Esophagus muscularis mucosa (tissue), 3 donors: Measurements from ENCODE around the gene CNGB1.

Source experiments
- POLR2A ChIP-seq: fragments of 450-650 bp; IDR thresholded peaks from one replicate; pipeline ENCODE4 v1.6.1; 2017; ENCODE audit warnings: antibody characterized with exemption, moderate library complexity, mild to moderate bottlenecking, low read depth
- POLR2AphosphoS5 ChIP-seq, 2 donors: sonication (generic); formaldehyde crosslinking; IDR thresholded peaks; one replicate each; pipeline ENCODE4 v1.6.1; 2017; ENCODE audit warnings: antibody characterized with exemption in 2 of 2
- TF ChIP-seq, protein P1 (sequence below), 3 experiments: fragments of 200-600 bp in 2 of 3; fragments of 450-650 bp in 1 of 3; sonication (generic) in 2 of 3; IDR thresholded peaks; one replicate each; pipeline ENCODE4 v1.5.1; 2017 to 2019; ENCODE audit warnings: antibody characterized with exemption in 3 of 3, mild to moderate bottlenecking in 2 of 3, moderate library complexity in 1 of 3

DNA sequence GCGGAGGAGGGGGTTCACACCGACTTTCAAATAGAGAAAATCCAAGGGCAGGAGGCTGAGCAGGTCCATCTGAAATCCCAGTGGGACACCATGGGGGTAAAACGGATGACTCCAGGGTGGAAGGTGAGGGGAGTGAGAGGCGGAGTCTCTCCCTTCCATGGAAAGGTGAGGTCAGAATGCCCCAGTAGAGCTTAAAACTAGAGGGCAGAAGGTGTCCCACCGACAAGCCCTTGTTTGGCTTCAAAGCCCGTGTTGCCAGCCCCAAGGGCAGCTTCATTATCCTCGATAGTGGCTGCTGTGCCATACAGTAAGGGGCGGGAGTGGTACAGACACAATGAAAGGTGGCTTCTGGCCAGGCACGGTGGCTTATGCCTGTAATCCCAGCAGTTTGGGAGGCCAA, 55.7 kb downstream of the CNGB1 start:
- TF ChIP-seq POLR2AphosphoS5 (IDR thresholded peaks at IDR 0.05) (no peak), POLR2A (no peak)
- TF ChIP-seq, protein P1, sequence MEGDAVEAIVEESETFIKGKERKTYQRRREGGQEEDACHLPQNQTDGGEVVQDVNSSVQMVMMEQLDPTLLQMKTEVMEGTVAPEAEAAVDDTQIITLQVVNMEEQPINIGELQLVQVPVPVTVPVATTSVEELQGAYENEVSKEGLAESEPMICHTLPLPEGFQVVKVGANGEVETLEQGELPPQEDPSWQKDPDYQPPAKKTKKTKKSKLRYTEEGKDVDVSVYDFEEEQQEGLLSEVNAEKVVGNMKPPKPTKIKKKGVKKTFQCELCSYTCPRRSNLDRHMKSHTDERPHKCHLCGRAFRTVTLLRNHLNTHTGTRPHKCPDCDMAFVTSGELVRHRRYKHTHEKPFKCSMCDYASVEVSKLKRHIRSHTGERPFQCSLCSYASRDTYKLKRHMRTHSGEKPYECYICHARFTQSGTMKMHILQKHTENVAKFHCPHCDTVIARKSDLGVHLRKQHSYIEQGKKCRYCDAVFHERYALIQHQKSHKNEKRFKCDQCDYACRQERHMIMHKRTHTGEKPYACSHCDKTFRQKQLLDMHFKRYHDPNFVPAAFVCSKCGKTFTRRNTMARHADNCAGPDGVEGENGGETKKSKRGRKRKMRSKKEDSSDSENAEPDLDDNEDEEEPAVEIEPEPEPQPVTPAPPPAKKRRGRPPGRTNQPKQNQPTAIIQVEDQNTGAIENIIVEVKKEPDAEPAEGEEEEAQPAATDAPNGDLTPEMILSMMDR (IDR thresholded peaks at IDR 0.05) = no peak
